HG02885 (cell line): Measurements from ENCODE around the gene DHX30.
A peak's percentile ranks its signal among the peaks of the same experiment; 100 is the strongest.
"Not testable (repeated sequence)": the region's sequence is repeated elsewhere in the genome, so short reads cannot be mapped to it uniquely, and the experiment has no call there.

Experiments used
- ATAC-seq: cut with Tn5 transposase; IDR thresholded peaks from one replicate; pipeline ENCODE4 v1.9.1; 2021; ENCODE audit warnings: mild to moderate bottlenecking; ENCODE audit not compliant: unreplicated experiment, poor library complexity

The DHX30 gene, protein sequence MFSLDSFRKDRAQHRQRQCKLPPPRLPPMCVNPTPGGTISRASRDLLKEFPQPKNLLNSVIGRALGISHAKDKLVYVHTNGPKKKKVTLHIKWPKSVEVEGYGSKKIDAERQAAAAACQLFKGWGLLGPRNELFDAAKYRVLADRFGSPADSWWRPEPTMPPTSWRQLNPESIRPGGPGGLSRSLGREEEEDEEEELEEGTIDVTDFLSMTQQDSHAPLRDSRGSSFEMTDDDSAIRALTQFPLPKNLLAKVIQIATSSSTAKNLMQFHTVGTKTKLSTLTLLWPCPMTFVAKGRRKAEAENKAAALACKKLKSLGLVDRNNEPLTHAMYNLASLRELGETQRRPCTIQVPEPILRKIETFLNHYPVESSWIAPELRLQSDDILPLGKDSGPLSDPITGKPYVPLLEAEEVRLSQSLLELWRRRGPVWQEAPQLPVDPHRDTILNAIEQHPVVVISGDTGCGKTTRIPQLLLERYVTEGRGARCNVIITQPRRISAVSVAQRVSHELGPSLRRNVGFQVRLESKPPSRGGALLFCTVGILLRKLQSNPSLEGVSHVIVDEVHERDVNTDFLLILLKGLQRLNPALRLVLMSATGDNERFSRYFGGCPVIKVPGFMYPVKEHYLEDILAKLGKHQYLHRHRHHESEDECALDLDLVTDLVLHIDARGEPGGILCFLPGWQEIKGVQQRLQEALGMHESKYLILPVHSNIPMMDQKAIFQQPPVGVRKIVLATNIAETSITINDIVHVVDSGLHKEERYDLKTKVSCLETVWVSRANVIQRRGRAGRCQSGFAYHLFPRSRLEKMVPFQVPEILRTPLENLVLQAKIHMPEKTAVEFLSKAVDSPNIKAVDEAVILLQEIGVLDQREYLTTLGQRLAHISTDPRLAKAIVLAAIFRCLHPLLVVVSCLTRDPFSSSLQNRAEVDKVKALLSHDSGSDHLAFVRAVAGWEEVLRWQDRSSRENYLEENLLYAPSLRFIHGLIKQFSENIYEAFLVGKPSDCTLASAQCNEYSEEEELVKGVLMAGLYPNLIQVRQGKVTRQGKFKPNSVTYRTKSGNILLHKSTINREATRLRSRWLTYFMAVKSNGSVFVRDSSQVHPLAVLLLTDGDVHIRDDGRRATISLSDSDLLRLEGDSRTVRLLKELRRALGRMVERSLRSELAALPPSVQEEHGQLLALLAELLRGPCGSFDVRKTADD

GRCh38 chr3:47802734-47803479 lies at the start of gene DHX30:
TSS of gene DHX30 (plus strand) at chr3:47803138. CDS start at chr3:47810684, 7,546 bp downstream.
- ATAC-seq, result peak; percentile 91

DNA sequence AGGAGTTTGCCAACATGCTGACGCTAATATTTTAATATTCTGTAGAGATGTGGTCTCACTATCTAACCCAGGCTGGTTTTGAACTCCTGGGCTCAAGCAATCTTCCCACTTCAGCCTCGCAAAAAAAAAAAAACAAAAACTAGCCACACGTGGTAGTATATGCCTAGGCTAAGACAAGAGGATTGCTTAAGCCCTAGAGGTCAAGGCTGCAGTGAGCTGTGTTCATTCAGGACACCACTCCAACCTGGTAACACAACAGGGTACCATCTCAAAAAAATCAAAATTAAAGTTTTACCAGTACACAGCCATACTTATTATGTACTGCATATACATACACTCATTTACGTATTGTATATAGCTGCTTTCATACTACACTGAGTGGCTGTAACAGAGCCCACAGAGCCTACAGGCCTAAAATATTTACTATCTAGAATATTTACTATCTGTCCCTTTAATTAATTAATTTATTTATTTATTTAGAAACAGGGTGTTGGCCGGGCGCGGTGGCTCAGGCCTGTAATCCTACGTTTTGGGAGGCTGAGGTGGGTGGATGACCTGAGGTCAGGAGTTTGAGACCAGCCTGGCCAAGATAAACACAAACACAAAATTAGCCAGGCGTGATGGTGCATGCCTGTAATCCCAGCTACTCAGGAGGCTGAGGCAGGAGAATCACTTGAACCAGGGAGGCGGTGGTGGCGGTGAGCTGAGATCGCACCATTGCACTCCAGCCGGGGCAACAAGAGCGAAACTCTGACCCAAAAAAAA lies 44.5 kb upstream of the DHX30 start:
- no peak for ATAC-seq

DNA sequence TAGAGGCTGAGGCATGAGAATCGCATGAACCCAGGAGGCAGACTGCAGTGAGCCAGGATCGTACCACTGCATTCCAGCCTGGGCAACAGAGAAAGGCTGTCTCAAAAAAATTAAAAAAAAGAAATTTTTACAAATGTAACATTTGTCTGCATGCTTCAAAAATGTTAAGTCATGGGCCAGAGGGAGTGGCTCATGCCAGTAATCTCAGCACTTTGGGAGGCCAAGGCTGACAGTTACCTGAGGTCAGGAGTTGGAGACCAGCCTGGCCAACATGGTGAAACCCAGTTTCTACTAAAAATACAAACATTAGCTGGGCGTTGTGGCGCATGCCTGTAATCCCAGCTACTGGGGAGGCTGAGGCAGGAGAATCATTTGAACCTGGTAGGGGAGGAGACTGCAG lies 42.7 kb upstream of the DHX30 start:
- ATAC-seq, result not testable (repeated sequence)

DNA sequence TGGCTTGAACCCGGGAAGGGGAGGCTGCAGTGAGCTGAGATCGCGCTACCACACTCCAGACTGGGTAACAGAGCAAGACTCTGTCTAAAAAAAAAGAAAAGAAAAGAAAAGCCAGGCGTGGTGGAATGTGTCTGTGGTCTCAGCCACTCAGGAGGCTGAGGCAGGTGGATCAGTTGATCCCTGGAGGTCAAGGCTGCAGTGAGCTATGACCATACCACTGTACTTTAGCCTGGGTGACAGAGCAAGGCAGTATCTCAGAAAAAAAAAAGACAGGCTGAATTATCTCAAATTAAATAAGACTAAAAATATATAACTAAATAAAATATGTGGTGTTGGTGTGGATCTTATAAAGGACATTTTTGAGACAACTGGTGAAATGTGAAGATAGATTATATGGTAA lies 41.9 kb upstream of the DHX30 start:
- no peak for ATAC-seq

GRCh38 chr3:47762233-47762632 lies 40.7 kb upstream of the DHX30 start:
- ATAC-seq, result no peak

DNA sequence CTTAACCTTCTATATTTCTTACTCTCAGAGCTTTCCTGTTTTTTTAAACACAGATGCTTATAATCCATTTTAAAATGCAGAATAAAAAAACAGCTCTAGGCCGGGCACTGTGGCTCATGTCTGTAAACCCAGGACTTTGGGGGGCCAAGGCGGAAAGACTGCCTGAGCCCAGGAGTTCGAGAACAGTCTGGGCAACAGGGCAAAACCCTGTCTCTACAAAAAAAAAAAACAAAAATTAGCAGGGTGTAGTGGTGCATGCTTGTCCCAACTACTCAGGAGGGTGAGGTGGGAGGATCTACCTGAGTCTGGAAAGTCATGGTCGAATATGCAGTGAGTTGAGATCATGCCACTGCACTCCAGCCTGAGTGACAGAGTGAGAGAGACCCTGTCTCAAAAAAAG lies 36.8 kb upstream of the DHX30 start:
- no peak for ATAC-seq

- no peak for ATAC-seq
Measured at GRCh38 chr3:47772047-47772446, 30.9 kb upstream of the DHX30 start.

- ATAC-seq, result no peak
Measured at GRCh38 chr3:47772788-47773187, 30.1 kb upstream of the DHX30 start.

- no peak for ATAC-seq
Measured at GRCh38 chr3:47778746-47779145, 24.2 kb upstream of the DHX30 start.

DNA sequence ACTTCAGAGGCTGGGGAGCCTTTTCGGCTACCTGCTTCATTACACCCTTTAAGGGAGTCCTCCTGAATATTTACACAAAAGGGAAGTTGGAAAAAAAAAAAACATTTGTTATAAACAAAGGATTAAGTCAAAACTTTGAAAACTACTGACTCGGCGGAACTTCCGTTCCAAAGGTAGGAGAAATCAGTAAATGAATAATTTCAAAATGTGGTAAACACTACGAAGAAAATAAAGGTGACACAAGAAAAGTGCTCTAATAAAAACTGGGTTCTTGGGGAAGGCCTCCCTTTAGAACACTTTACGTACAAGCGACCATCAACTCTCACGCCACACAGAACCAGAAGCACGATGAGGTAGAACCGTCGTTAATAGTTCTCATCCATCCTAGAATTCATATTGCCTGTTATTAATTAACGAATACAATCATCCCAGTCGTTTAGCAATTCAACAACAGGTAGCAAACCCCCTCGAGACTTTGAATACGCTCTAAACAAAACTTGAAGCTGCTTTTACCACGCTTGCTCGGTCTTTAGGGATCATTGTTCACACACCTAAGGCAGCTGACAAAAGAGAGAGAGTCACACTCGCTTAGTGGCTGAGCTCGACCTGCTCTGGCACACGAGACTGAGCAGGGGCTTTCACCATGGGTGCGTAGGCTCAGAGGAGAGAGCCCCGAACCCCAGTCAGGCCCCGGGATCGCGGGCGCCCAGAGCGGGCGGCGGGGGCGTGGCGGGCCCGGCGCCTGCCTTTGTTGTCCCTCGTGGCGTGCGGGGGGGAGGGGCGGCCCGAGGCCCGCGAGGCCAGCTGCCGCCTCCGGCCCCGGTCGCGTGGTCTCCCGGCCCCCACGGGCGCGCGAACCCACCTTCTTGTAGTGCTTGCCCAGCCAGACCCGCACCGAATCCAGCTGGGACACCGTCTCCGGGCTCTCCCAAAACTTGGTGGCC lies 21.9 kb upstream of the DHX30 start:
- ATAC-seq, result peak; percentile 48

DNA sequence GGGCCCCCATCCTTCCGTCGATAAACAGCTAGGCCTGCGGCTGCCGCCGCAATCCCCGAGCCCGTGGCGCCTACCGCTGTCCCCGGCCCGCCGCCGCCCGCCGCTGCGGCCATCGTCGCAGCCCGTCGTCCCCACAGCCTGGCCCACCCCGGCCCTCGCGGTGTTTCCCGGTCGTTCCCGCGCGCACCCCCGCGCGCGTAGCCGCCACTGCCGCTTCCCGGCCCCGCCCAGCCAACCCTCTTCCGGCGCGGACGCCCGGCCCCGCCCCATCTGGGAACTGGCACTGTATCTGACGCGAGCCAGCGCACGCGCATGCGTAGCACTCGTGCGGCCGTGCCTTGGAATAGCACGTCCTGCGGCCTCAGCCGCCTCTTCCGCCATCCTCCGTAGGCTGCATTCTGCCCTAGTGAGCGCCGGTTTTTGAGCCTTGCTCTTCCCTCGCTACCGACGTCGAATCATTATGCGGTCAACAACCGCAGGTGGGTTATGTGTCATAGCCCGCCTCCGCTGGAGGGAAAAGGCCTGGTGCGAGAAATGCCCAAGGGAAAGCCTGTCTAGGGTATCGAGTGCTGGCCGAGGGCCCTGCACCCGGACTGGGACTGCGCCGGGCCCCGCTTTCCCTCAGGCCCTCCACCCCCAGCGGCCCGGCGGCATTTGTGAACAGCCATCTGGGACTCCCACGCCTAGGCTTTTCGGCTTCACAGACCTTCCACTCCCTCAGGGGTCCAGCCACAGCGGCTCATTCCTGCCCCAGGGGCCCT lies 21.1 kb upstream of the DHX30 start, which contains the start of gene SMARCC1:
Gene SMARCC1, minus strand, starts transcription at position 209 of the 761 bp plus-strand sequence. Its CDS starts 96 bp downstream, at position 113.
- ATAC-seq, result peak; percentile 81

DNA sequence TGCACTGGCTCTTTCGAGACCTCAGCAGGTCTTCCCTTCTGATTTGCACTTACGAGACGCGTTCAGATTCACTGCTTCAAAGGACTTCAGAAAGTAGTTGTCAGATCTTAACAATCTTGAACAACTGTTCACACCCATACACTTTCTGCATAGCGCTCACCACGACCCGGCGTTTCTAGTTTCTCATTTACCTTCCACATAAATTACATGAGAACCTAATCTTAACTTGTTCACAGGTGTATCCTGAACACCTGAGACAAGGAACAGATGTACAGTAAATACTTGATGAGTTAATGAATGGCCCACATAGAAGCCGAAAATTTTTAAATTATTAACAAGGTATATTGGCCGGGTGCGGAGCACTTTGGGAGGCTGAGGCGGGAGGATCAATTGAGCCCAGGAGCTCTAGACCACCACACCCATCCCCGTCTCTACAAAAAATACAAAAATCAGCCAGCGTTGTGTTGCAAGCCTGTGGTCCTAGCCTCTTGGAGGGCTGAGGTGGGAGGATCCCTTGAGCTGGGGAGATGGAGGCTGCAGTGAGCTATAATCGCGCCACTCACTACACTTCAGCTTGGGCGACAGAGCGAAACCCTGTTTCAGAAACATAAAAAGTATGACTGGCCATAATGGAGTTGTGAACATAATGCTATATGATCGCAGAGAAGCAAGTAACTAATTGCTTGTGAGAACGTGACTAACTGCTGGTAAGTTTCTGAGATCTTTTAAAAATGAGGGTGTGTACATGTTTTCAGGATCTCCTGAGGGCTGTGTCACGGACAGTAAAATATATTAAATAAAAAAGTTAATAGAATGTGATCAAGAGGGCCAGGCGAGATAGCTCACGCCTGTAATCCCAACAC lies 20.3 kb upstream of the DHX30 start:
- ATAC-seq, result no peak

- ATAC-seq, result no peak
Measured at GRCh38 chr3:47783673-47784072, 19.3 kb upstream of the DHX30 start.

DNA sequence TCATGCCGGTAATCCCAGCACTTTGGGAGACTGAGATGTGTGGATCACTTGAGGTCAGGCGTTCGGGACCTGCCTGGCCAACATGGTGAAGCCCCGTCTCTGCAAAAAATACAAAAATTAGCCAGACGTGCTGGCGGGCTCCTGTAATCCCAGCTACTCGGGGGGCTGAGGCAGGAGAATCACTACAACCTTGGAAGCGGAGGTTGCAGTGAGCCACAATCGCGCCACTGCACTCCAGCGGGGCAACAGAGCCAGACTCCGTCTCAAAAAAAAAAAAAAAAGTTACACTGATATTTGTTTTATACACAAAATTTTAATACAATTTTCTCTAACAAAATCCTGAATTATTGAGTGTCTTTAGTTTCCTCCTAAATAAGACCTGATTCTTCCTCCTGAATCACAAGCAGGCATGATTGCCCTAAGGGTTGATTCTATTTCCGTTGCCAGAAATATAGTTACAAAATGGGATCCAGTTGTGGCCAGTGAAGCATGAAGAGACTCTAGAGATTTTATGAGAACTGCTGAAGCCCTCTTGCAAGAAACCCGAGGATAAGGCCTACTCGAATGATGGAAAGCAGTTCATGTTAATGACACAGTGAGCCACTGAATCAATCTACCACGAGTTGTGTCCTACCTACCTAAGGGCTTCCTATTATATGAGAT lies 11.6 kb upstream of the DHX30 start:
- ATAC-seq, result no peak

GRCh38 chr3:47792699-47793098 lies 10.2 kb upstream of the DHX30 start:
- no peak for ATAC-seq

- no peak for ATAC-seq
Measured at GRCh38 chr3:47794544-47794943, 8.4 kb upstream of the DHX30 start.
